Stomach (tissue), 4 donors: Measurements from ENCODE around the gene PTGIR.

ENCODE experiments used
- CTCF ChIP-seq, 7 experiments: fragments of 450-650 bp in 4 of 7; fragments of 200-600 bp in 3 of 7; sonication (generic) in 3 of 7; IDR thresholded peaks; one replicate each; pipeline ENCODE4 v1.5.1; 2016 to 2019; ENCODE audit warnings: antibody characterized with exemption in 7 of 7, control low read depth in 2 of 7, mild to moderate bottlenecking in 1 of 7
- EP300 ChIP-seq: sonication (generic); formaldehyde crosslinking; IDR thresholded peaks from one replicate; pipeline ENCODE4 v1.6.1; 2017; ENCODE audit warnings: antibody characterized with exemption
- POLR2A ChIP-seq, 4 donors: fragments of 450-650 bp; IDR thresholded peaks; one replicate each; pipeline ENCODE4 v1.6.1; 2016; ENCODE audit warnings: antibody characterized with exemption in 4 of 4, control low read depth in 2 of 4, mild to moderate bottlenecking in 1 of 4, moderate library complexity in 1 of 4

DNA sequence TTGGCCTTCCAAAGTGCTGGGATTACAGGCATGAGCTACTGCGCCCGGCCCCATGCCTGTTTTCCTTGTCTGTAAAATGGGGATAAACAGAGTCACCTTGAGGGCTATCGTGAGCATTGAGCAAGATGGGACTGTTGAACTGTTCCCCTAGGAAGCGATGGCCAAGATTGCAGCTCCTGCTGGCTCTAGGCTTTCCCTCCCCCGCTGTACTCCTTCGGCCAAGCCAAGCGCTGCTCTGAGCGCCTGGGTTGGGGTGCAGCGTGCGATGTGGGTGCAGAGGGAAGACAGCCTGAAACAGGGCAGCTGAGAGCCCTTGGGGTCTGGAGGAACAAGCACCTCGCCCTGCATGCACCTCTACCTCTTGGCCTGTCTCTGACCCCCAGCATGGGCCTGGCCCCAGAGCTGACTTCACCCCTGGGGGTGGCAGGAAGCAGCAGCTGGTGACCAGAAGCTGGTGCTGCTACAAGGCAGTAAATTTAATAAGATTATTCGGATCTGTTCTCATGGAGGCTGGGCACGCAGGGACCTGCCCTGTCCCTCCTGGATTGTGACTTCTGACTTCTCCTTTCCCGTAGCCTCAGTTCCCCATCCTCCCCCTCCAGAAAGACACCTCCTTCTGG is 5.8 kb upstream of the PTGIR start:
- no peak for TF ChIP-seq CTCF (IDR thresholded peaks at IDR 0.05)
- no peak for TF ChIP-seq POLR2A (IDR thresholded peaks at IDR 0.05)
- TF ChIP-seq EP300 = no peak
